ENCODE measurements around the gene ADAD2.

ADAD2 gene

GRCh38 chr16:84223456-84223855, 32.5 kb downstream of the ADAD2 start:
- TF ChIP-seq TAF1 (IDR thresholded peaks at IDR 0.05; ENCODE audit: borderline replicate concordance, insufficient read depth, low read length) (no peak), REST (IDR thresholded peaks at IDR 0.05; ENCODE audit: insufficient read depth in 1 of 2, low read depth in 2 of 2, low read length in 2 of 2) (no peak), POLR2AphosphoS5 (IDR thresholded peaks at IDR 0.05; ENCODE audit: low read depth, low read length) (no peak), SIN3A (IDR thresholded peaks at IDR 0.05; ENCODE audit: borderline replicate concordance, insufficient read depth, low read length) (no peak), FOXP2 (optimal IDR thresholded peaks at IDR 0.05; ENCODE audit: borderline replicate concordance, extremely low read depth, extremely low read length, insufficient read depth) (no peak)

- TF ChIP-seq FOXP2 (optimal IDR thresholded peaks at IDR 0.05; ENCODE audit: borderline replicate concordance, extremely low read depth, extremely low read length, insufficient read depth): no peak
- no peak for TF ChIP-seq REST (IDR thresholded peaks at IDR 0.05; ENCODE audit: insufficient read depth in 1 of 2, low read depth in 2 of 2, low read length in 2 of 2)
- TF ChIP-seq POLR2AphosphoS5 (IDR thresholded peaks at IDR 0.05; ENCODE audit: low read depth, low read length): no peak
- TF ChIP-seq TAF1 (IDR thresholded peaks at IDR 0.05; ENCODE audit: borderline replicate concordance, insufficient read depth, low read length): no peak
- TF ChIP-seq SIN3A (IDR thresholded peaks at IDR 0.05; ENCODE audit: borderline replicate concordance, insufficient read depth, low read length): no peak
Measured at GRCh38 chr16:84224554-84224953, 33.6 kb downstream of the ADAD2 start.

DNA sequence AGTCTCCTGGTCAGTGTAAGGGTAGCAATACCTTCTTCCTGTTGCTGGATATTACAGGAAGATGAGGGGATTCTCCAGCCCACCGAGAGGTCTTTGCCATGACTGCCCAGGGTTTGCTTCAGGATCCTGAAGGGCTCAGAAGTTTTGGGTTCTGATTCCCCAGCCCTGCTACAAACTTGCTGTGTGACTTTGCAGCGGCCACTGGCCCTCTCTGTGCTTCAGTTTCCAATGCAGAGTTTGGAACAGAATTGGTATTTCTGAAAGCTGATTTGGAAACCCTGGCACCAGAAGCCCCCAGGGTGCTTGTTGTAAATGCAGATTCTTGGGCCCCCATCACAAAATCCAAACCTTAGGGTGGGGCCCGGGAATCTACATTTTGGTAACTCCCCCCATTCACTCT, 34.2 kb downstream of the ADAD2 start:
- TF ChIP-seq POLR2AphosphoS5 (IDR thresholded peaks at IDR 0.05; ENCODE audit: low read depth, low read length): no peak
- TF ChIP-seq REST (IDR thresholded peaks at IDR 0.05; ENCODE audit: insufficient read depth in 1 of 2, low read depth in 2 of 2, low read length in 2 of 2): no peak
- TF ChIP-seq SIN3A (IDR thresholded peaks at IDR 0.05; ENCODE audit: borderline replicate concordance, insufficient read depth, low read length): no peak
- TF ChIP-seq TAF1 (IDR thresholded peaks at IDR 0.05; ENCODE audit: borderline replicate concordance, insufficient read depth, low read length): no peak
- no peak for TF ChIP-seq FOXP2 (optimal IDR thresholded peaks at IDR 0.05; ENCODE audit: borderline replicate concordance, extremely low read depth, extremely low read length, insufficient read depth)

DNA sequence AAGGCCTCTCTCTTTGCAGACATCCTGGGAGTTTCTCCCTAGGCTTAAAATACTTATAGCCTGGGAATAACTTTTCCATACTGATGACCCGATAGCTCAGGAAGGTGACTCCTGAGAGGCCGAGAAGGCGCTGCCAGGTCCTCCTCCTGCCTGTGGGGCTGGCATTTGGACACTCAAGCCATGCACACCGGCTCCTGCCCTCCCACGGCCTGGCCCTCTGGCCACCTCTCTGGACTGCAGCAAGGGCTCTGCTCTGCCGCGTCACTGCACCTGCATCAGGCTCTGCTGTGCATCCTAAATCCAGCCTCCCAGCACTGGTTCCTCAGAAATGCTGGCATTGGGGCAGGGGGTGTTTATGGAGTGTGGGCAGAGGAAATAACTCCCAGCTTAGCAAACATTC, 34.6 kb downstream of the ADAD2 start:
- no peak for TF ChIP-seq POLR2AphosphoS5 (IDR thresholded peaks at IDR 0.05; ENCODE audit: low read depth, low read length)
- no peak for TF ChIP-seq FOXP2 (optimal IDR thresholded peaks at IDR 0.05; ENCODE audit: borderline replicate concordance, extremely low read depth, extremely low read length, insufficient read depth)
- TF ChIP-seq SIN3A (IDR thresholded peaks at IDR 0.05; ENCODE audit: borderline replicate concordance, insufficient read depth, low read length): no peak
- no peak for TF ChIP-seq TAF1 (IDR thresholded peaks at IDR 0.05; ENCODE audit: borderline replicate concordance, insufficient read depth, low read length)
- TF ChIP-seq REST (IDR thresholded peaks at IDR 0.05; ENCODE audit: insufficient read depth in 1 of 2, low read depth in 2 of 2, low read length in 2 of 2): no peak

DNA sequence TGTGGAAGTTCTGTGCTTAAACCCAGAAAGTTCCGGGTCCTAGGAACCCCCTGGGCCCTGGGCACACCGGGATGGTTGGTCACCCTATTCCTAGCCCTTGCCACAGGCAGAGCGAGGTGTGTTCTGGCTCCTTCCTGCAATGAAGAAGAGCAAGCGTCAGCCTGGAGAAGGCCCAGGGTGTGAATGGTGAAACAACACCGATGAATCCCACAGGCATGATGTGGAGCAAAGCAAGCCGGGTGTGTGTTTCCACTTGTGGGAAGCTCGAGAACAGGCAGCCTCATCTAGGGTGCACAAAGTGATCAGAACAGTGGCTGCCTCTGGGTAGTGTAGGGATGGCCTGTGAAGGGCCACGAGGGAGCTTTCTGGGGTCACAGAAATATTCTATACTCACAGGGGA, 35.1 kb downstream of the ADAD2 start:
- no peak for TF ChIP-seq FOXP2 (optimal IDR thresholded peaks at IDR 0.05; ENCODE audit: borderline replicate concordance, extremely low read depth, extremely low read length, insufficient read depth)
- TF ChIP-seq POLR2AphosphoS5 (IDR thresholded peaks at IDR 0.05; ENCODE audit: low read depth, low read length): no peak
- TF ChIP-seq REST (IDR thresholded peaks at IDR 0.05; ENCODE audit: insufficient read depth in 1 of 2, low read depth in 2 of 2, low read length in 2 of 2): no peak
- no peak for TF ChIP-seq TAF1 (IDR thresholded peaks at IDR 0.05; ENCODE audit: borderline replicate concordance, insufficient read depth, low read length)
- no peak for TF ChIP-seq SIN3A (IDR thresholded peaks at IDR 0.05; ENCODE audit: borderline replicate concordance, insufficient read depth, low read length)

Measured in PFSK-1 (cell line).